Activated CD8-positive, alpha-beta memory T cell treated with anti-CD3 and anti-CD28 coated beads for 1 hour (primary cell): ENCODE measurements around the gene SLC8A1.

Source experiments
- DNase-seq, 2 donors: peaks; one replicate each; pipeline ENCODE4 v3.0.0-alpha.2; 2020; ENCODE audit warnings: low read depth in 1 of 2; ENCODE audit errors: extremely low read depth in 1 of 2

SLC8A1 gene

DNA sequence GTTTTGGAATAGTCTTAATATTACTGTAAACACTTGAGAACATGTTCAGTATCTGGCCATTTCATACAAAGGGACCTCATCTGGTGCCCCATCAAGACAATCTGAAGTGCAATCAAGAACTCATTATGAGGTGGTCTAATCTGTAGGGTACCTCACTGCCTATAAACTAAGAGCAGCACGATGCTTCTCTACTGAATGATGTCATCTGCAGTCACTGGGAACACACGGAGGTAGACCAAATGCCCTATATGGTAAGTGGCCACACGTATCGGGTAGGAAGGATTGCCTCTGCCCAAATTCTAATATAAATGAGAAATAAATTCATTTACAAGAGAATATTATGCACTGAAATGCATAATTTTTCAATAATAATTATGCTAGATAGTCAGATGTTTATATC, 90.4 kb downstream of the SLC8A1 start:
- DNase-seq, result no peak

DNA sequence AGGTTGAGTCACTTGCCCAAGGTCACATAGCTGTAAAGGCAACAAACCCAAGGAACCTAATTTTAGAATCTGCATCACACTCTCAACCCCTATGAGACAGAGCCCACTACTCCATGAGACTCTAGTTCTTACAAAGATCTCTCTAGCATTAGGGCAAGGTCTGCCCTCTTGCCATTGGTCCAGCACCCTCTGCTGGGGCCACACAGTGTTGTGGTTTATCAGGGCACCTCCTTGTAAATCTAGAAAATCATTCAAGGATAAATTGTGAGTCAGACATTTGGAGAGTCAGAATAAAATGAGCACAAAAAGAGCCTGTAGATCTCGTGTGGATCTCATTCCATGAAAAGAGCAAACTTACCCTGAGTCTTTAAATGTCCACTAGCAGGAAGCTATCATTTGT, 91.2 kb downstream of the SLC8A1 start:
- no peak for DNase-seq

DNA sequence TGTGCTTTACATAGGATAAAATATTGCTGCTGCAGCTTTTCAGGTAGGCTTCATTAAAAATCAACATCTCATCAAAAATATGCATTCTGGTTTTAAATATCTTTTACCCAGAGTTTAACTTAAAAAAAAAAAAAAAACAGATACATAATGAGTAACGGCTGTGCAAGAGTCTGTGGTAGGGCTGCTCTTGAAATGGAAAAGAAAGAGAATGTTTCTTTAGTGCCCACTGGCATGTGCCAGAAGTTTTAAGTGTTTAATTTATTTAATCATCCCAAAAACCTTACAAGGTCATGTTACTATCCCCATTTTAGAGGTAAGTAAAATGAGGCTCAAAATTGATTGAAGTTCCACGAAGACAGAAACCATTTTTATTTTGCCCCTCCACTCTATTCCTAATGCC, 92.1 kb downstream of the SLC8A1 start:
- no peak for DNase-seq

DNA sequence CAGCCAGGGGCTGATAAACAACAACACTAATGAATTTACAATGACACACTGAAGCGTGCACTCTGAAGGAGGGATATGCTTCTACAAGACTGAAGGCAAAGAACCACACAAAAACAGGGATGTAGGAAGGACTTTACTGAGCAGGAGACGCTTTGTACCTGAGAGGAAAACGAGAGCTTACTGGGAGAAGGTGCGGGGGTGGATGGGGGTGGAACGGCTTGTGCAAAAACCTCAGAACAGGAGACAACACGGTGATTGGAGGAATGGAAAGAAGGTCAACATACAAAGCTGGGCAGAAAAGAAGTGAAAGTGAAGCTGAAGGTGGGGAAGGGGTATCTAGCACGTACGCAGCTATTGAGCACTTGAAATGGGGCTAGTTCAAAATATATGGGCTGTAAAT, 93.1 kb downstream of the SLC8A1 start:
- DNase-seq, result no peak

DNA sequence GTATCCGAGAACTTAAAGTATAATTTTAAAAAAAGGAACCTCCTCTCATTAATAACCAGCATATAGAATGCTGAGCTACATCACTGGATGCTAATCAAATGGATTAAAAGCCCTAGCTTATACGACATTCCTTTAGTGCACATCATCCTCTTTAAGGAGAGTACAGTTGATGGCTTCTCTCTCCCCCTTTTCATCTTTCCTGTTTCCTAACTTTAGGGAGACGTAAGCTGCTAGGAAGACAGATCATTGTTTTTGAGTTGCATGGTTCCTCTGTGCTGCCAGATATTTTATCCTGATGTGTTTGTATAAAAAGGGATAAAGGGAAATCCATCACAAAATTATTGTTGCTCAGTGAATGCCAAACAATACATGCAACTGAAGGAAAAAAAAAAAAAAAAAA, 94.2 kb downstream of the SLC8A1 start:
- DNase-seq, result no peak

DNA sequence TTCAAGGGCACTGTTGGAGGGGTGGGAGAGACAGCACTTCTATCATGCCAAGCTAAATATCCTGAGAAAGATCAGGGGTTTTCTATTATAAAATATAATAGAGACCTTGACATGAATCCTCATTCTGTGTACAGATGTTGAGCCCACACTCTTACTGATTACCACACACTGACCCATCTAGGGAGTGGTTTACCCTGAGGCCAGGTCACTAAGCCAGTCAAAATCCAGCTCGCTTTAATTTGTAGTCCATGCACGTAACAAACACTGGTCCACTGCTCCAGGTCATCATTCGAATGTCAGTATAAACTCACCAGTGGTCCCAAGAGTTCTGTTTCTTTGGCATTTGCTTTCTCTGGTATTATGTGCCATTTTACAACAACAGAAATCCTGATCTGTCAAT, 96.4 kb downstream of the SLC8A1 start:
- DNase-seq, result no peak

DNA sequence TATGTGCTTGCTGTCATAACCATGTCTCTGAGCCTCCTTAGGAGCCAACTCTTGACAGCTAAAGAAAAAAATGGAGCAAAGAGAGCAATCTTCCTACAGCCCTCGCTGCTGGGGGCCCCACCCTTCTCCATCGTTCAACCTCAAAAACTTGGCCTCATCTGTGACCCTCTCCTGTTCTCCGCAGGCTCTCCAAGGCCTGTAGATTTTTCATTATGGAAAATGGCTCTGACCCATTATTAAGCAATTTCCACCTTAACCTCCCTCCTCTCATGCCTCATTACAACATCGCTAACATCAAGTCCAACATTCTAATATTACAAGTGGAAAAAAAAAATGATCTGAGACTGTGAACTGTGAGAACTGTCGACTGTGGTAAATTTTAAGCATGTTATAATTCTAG, 98.7 kb downstream of the SLC8A1 start:
- no peak for DNase-seq

DNA sequence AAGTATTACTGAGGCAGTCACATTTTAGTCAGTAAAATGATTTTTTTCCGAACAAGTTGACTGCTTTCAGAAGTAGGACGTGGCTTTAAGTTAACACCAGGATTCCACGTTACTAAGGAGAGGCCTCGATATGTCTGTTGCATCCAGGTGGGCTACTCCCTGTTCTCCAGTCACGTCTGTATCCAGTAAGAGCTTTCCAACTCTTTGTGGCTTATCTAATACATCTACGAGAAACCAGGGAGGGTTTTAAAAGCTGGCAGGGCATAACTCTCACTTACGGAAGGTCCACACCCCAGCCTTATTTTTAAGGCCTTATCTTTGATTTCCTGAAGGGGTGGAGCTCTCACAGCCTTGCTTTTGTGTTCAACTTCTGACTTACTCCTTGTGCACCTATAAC, 99.2 kb downstream of the SLC8A1 start:
- no peak for DNase-seq

DNA sequence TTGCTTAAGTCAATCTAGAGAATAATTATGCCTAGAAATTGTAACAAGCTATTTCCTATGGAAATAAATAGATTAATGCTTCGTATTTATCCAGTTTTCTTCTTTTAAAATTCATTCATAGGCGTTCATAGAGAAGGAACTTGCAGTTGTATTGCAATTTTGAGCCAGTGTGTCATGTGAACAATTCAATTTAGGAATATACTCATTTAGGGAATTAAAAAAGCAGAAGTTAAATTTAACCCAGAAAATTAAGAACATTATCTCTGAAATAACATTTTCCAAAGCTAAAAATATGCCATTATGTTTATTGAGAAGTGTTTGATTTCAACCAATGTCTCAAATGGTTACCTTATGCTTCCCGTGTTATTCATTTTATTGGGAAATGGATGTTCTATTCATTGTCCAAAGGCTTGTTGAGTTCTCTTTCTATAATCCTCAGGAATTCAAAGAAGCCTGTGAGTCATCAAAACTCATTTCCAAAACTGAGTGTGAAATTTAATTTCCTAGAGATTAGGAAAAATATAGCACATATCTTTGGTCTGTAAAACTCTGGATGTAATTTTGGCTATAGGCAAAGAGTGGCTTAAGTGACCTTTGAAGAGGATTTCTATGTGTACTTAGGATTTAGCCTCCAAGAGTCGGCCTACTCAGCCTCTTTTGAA, 99.7 kb downstream of the SLC8A1 start:
- no peak for DNase-seq

DNA sequence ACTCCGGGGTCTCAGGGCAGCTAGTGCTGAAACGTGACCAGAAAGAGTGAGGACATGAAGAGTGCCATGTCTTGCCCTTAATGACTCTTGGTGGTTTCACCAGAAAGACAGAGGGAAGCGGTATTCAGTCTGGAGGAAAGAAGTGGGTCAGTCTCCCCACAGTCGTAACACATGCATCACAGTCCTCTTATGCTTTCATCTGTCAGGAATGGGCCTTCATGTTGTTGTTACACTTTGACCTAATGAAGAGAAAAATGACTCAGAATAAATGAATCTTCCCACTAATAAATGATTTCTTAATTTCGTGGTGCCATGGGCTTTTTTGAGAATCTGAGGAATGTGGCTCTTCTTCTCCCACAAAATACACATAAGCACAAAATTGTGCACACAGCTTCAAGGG, 103.2 kb downstream of the SLC8A1 start:
- DNase-seq, result no peak

DNA sequence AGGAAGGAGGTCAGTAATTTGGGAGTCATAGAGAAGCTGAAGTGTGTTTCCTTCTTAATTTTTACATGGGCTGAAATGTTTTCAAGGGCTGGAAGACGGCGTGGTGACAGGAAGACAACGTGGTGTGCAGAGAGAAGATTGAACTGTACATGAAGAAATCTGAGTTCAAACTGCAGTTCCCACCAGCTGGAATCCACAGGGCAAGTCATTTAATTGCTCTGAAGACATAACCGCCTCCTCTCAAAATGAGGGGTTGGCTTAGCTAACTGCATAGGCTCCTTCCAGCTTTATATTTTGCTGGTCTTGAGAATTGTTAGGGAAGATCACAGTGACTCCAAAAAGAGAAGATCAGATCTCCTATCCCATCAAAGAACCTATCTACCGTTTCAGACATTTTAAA, 103.9 kb downstream of the SLC8A1 start:
- DNase-seq, result no peak

DNA sequence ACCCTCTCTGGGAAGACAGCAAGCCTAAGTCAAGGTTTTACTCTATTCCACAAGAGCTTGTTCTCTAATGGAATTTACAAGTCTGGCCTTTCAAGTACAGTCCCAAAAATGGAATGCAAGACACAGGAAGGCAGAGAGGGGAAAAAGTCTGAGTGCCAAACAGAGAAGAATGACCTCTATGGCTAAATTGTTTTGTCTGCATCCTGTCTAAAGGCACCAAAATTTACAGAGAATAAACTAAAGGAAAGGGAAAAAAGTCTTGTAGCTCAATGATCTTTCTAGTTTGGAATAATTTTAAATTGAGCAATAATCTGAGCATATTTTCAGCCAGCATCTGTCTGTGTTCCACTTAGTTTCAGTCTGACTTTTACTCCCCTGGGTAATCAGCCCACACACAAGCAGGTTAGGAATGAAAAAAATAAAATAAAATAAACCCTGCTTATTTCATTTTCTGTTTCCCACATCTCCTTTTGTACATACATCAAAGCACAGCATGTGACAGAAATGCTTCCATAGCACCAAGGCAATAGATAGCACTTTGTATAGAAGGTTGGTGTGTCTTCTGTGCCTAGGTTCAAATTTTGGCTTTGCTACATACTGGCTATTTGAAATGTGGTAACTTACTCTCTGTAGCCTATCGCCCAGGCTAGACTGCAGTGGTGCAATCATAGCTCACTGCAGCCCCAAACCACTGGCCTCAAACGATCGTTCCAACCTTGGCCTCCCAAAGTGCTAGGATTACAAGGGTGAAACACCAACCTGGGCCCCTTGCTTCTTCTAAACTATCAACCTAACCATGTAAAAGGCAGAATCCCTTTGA, 105.1 kb downstream of the SLC8A1 start:
- DNase-seq, result no peak

DNA sequence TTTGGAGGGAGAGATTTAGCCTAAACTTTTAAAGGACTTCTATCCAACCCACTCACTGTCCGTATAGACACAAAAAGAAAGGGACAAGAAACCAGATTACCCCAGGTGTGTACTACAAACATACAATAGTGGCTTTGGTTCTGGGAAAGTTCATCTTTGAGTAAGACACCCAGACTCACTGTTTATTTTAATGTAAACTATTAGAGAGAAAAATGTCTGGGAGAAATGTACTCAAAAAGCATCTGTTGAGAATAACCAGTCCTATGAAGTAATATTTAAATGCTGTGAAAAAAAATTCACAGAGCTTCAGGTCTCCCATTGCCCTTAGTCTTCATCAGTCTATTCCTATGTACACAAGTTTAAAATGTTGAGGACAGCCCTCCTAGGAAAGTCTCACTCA, 107.5 kb downstream of the SLC8A1 start:
- DNase-seq, result no peak

DNA sequence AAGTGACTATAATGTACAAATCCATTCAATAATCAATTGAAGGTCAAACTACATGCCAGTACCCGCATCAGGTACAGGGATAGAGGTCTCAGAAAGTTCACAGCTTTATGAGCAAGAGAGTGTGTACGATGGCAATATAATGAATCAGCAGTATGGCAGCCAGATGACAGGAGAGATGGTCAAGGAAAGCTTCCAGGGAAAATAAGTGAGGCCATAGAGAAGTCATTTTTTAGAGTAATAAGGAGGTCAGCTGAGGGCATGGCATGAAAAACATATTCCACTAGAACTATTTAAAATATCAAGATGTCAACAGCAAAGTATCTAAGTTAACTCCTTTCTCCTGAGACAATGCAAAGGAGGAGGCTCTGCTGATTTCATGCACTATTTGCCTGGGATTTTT, 108.0 kb downstream of the SLC8A1 start:
- no peak for DNase-seq

DNA sequence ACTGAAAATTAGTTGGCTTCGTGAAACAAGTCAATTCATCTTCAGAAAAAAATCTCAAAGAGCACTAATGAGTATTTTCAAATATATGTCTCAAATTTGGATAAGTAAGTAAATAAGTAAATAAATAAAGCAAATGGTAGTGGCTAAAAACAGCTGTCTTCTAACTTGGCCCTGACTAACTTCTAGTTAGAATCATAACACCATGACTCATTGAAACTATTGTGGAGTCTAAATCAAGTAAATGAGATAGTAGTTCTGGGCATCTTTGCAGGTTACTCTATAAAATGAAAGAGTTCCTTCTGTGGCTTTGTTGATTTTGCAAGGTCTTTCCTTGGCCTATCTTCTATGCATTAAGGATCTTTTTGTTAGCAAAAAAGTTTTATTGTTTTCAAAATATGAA, 110.7 kb downstream of the SLC8A1 start:
- no peak for DNase-seq

DNA sequence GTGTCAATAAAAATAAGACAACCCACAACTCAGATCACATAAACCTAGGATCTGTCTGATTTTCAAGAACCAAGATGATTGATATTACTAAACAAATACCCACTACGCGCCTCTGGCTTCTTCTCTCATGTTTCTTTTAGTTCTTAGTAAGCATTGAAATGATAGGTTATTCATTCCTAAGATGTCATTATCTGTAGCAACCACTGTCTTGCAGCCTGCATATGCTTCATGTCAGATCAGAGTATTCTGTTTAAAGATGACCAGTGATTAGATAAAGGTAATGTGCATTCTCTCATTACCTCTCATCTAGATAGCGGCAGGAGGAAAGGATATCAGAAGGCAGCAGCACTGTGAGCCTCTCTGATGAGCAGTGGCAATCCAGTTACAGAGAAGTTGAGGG, 112.9 kb downstream of the SLC8A1 start:
- no peak for DNase-seq

DNA sequence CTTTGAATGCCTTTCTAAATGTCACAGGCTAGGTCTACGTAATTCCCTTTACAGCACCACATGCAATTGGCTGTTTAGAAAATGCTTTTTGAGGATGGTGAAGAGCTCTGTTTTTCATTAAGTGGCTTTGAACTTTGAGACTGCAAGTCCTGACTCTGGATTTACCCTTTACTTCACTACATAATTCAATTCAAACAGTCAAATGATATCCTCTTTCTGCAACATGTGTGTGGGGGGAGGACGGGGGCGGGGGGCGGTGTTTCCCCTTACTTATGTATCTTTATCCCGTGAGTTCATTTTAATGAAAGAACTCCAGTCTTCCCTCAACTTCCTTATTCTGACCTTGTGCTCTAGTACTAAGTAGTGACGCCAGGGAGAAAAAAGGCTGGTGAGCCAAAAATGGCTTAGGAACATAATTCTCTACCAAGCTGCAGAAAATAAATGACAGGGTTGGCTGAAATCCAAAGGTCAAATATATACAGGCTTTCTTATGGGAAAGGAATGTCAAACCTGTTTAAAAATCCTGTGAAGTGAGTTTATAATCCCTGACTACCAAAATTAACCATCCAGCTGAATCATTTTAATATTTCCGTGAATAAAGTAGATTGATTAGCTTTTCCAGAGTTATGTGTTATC, 119.6 kb downstream of the SLC8A1 start:
- DNase-seq, result no peak

DNA sequence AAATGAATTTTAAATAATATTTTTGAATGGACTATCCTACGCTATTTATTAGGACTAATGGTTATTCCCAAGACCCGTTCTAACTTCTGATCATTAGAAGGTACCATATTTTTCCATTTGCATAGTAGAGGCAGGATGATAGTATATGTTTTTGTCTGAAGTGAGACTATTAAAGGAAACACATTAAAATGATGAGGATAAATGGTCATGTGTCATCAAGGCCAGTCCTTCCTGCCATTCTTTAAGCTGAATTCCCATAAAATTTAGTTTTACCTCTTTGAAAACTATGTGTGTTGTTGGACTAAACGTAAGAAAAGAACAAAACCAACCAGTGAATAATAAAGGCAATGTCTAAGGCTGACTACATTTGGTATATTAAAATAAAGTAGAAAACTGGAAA, 121.8 kb downstream of the SLC8A1 start:
- no peak for DNase-seq

DNA sequence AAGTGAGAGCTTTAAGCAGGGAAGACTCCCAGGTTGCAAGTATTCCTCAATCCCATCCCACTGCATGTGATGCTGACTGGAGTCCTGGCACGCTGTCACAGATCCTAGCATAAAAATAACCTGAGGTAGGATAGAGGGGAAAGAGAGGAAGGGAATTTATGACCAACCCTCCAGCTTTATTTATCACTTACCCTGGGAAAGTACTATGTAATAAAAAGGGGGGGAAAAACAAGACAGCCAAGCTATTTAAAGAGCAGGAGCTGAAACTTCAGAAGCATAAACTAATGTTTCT, 122.2 kb downstream of the SLC8A1 start:
- DNase-seq, result no peak

DNA sequence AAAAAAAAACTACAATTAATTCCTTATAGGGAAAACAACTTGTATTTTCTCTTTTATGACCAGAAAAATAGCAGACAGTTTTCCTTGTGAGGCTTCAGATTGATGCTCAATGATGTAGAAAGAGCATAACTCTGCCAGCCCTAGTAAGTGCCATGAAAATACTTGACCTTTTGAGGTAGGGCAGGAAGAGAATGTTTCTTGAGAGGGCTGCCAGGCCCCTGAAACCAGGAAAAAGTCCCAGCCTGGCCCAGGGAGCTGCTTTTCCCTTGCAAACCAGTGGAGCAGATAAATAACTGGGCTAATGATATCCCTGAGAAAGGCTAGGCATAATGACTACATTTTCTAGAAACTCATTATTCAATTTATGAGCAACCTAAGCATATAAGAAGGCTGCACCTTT, 126.8 kb downstream of the SLC8A1 start:
- DNase-seq, result no peak

DNA sequence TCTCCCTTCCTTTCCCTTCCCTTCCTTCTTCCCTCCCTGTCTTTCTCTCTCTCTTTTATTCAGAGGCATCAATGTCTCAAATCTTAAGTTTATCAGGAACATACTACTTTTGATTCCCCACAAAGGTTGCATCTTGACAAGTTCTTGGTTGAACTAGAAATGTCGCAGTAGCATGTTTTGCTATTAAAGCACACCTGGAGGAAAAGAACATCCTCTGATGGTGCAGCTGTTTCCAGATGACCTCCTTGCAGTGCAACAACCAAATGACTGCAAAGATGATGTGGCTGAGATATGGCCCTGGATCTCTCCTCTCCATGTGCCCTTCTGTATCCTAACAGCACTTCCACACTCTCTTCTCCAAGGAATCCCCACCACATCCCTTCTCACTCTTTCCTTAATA, 127.2 kb downstream of the SLC8A1 start:
- DNase-seq, result no peak

DNA sequence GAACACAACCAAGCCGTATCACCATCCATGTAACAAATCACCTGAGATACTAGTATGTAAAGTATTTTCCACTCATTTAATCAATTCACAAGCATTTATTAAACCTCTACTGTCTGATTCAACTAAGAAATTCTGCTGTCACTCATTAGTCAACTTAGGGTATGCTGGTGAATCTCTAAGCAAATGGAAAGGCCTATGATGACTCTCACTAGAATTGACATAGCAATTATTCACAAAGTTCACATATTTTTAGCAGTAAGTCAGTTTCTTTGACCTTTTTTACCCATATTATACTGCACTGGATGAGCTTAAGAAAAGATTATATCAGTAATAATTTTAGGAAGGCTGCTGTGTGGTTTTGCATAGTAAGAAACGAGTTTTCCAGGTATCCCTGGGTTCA, 130.1 kb downstream of the SLC8A1 start:
- no peak for DNase-seq
